Dendritic cell treated with granulocyte-macrophage colony-stimulating factor and Interleukin-4, amounts not matched to agents 40 ng/mL and 50 ng/mL, for 4 days (primary cell): ENCODE measurements around the gene TCF23.
"Not testable (repeated sequence)": the region's sequence is repeated elsewhere in the genome, so short reads cannot be mapped to it uniquely, and the experiment has no call there.

ENCODE experiments used
- H3K27ac Mint-ChIP-seq: one replicate; pipeline ENCODE4 v1.8.0; 2022; ENCODE audit warnings: mild to moderate bottlenecking, mixed read lengths
- H3K27me3 Mint-ChIP-seq: one replicate; pipeline ENCODE4 v1.8.0; 2022; ENCODE audit warnings: mild to moderate bottlenecking, mixed read lengths
- H3K36me3 Mint-ChIP-seq: one replicate; pipeline ENCODE4 v1.8.0; 2022; ENCODE audit warnings: low read depth, mixed read lengths
- H3K4me1 Mint-ChIP-seq: one replicate; pipeline ENCODE4 v1.8.0; 2022; ENCODE audit warnings: low read depth, mixed read lengths
- H3K4me3 Mint-ChIP-seq: one replicate; pipeline ENCODE4 v1.8.0; 2022; ENCODE audit warnings: mild to moderate bottlenecking, moderate library complexity, mixed read lengths
- H3K9me3 Mint-ChIP-seq: one replicate; pipeline ENCODE4 v1.8.0; 2022; ENCODE audit warnings: mixed read lengths
- intact Hi-C: fragments of 100-400 bp; cut with micrococcal nuclease; formaldehyde crosslinking; loops from one replicate; pipeline ENCODE4 v1.15.0; 2022

The TCF23 gene

DNA sequence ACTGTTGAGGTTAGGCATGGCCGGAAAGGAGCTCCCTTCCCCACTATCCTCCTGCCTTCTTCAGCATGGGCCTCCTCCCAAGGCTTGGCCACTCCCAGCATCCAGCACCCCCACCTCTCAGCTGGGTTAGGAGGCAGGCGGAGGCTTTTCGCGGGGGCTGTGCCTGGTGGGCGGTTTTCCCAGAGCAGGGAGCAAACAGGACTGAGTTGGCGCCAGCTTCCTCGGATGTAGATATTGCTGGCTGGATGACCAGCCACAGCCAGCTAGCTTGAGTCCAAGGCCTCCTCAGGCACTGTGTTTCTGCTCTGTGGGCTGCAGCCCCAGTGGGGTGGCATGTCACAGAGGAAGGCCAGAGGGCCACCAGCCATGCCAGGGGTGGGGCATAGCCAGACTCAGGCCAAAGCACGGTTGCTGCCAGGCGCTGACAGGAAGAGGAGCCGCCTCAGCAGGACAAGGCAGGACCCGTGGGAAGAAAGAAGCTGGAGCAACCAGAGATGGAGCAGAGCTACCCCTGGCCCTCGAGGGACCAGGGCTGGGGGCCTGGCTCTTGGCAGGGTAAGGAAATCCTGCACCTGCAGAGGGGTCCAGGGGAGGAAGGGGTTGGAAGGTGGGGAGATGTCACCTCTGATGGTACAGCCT lies at the start of gene TCF23:
Gene TCF23, plus strand, starts transcription at position 204 of the 639 bp plus-strand sequence. Its CDS starts 130 bp downstream, at position 334.
- Mint-ChIP-seq H3K9me3 (no peaks in the 10 kb centered on the region), H3K36me3 (no peaks in the 10 kb centered on the region), H3K4me3 (no peak within 1 kb of the TSS), H3K4me1 (peaks cover 6% of the 10 kb centered on the region), H3K27ac (no peak within 1 kb of the TSS), H3K27me3 (peaks cover 9% of the 10 kb centered on the region)
- intact Hi-C loops = no loop called here

DNA sequence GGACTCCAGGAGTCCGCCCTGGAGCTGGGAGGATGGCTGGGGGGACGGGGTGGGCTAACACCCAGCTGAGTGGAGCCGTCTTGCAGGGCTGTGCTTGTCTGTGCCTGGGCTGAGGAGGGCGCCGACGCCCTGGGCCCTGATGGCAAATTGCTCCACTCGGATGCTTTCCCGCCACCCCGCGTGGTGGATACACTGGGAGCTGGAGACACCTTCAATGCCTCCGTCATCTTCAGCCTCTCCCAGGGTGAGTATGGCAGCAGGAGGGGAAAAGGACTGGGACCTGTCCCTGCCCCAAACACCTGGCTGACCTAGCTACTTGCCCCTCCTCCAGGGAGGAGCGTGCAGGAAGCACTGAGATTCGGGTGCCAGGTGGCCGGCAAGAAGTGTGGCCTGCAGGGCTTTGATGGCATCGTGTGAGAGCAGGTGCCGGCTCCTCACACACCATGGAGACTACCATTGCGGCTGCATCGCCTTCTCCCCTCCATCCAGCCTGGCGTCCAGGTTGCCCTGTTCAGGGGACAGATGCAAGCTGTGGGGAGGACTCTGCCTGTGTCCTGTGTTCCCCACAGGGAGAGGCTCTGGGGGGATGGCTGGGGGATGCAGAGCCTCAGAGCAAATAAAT lies 49.4 kb upstream of the TCF23 start:
- Mint-ChIP-seq H3K4me1 (peaks cover 23% of the 10 kb centered on the region), H3K27me3 (no peaks in the 10 kb centered on the region), H3K27ac (no peak overlapping the region), H3K4me3 (no peak overlapping the region), H3K9me3 (no peaks in the 10 kb centered on the region), H3K36me3 (no peaks in the 10 kb centered on the region)
- intact Hi-C loops = no loop called here

DNA sequence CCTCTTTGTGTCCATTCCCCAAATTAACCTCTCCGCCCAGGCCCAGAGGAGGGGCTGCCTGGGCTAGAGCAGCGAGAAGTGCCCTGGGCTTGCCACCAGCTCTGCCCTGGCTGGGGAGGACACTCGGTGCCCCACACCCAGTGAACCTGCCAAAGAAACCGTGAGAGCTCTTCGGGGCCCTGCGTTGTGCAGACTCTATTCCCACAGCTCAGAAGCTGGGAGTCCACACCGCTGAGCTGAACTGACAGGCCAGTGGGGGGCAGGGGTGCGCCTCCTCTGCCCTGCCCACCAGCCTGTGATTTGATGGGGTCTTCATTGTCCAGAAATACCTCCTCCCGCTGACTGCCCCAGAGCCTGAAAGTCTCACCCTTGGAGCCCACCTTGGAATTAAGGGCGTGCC lies 48.8 kb upstream of the TCF23 start:
- H3K27ac Mint-ChIP-seq = no peak overlapping the region
- intact Hi-C loops = no loop called here
- no peaks in the 10 kb centered on the region for H3K36me3 Mint-ChIP-seq

DNA sequence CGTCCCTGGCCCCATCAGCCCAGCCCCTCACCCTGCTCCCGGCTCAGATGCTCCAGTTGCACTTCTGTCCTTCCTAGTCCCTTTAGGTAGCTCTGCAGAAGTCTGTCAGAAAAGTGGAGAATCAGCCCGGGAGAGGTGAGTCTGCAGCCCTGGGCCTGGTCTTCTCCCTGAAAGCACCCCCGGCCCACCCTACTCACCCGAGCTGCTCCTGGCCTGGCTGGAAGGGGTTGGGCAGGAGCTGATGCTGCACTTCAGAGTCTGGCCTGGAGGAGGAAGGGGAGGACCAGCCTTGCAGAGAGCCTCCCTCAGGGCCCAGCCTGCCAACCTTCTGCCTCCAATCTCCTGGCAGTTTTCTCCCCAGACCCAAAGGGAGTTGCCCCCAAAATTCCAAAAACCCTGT lies 46.5 kb upstream of the TCF23 start:
- peaks cover 4% of the 10 kb centered on the region for H3K4me1 Mint-ChIP-seq
- H3K27me3 Mint-ChIP-seq = peaks cover 1% of the 10 kb centered on the region
- H3K27ac Mint-ChIP-seq = no peak overlapping the region
- H3K4me3 Mint-ChIP-seq = no peak overlapping the region
- H3K9me3 Mint-ChIP-seq = no peaks in the 10 kb centered on the region
- H3K36me3 Mint-ChIP-seq = no peaks in the 10 kb centered on the region
- intact Hi-C loops = no loop called here

More for the DNA sequence above, 48.8 kb upstream of the TCF23 start:
- Mint-ChIP-seq H3K4me3 (no peak overlapping the region), H3K9me3 (no peaks in the 10 kb centered on the region), H3K27me3 (no peaks in the 10 kb centered on the region), H3K4me1 (peaks cover 23% of the 10 kb centered on the region)

DNA sequence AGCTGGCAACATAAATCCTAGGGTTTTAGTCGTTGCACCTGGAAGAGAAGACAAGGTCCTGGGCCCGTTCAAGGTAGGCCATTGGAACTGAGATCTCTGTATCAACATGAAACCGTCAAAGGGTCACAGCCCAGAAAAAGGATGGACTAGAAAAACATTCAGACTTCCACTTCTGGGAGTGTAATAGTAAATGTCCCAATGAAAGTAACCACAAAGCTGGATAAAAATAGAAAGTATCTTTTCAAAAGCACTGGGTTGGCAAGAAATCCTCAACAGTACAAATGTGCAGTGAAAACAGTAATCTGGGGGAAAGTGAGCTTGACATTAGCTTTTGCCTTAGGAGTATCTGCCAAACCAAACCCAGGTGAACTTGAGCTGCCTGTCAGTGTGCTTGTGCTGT lies 42.8 kb upstream of the TCF23 start:
- H3K36me3 Mint-ChIP-seq = no peaks in the 10 kb centered on the region
- intact Hi-C loops = no loop called here
- no peaks in the 10 kb centered on the region for H3K9me3 Mint-ChIP-seq

DNA sequence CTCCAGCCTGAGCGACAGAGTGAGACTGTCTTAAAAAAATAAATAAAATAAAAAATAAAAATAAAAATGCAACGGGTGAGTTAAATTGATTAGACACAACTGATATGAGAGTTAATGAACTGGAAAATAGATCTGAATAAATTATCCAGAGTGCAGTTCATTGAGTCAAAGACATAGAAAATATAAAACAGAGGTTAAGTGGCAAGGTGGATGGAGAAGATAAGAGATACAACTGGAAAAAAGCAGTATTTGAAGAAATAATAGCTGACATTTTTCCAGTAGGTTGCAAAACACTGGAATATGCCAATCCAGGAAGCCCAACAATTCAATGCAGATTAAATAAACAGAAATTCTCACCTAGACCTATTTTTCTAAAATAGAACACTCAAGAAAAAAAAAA lies 40.6 kb upstream of the TCF23 start:
- Mint-ChIP-seq H3K9me3 (no peaks in the 10 kb centered on the region), H3K27me3 (peaks cover 1% of the 10 kb centered on the region), H3K4me1 (no peaks in the 10 kb centered on the region), H3K36me3 (no peaks in the 10 kb centered on the region), H3K4me3 (no peak overlapping the region), H3K27ac (no peak overlapping the region)
- intact Hi-C loops = no loop called here

More for the DNA sequence above, 42.8 kb upstream of the TCF23 start:
- H3K27me3 Mint-ChIP-seq = peaks cover 1% of the 10 kb centered on the region
- H3K4me1 Mint-ChIP-seq = no peaks in the 10 kb centered on the region
- no peak overlapping the region for H3K27ac Mint-ChIP-seq
- no peak overlapping the region for H3K4me3 Mint-ChIP-seq

DNA sequence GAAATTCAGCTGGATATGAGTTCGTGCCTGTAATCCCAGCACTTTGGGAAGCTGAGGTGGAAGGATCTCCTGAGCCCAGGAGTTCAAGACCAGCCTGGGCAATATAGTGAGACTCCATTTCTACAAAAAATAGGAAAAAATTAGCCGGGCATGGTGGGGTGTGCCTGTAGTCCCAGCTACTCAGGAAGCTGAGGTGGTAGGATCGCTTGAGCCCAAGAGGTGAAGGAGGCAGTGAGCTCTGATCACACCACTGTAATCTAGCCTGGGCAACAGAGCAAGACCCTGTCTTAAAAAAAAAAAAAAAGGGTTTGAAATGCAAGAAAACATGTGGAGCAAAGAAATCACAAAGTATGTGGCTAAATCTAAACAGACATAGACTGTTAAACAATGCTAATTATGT lies 39.7 kb upstream of the TCF23 start:
- intact Hi-C loops = no loop called here
- Mint-ChIP-seq H3K27ac (no peak overlapping the region), H3K4me1 (no peaks in the 10 kb centered on the region), H3K27me3 (peaks cover 1% of the 10 kb centered on the region), H3K9me3 (no peaks in the 10 kb centered on the region), H3K36me3 (no peaks in the 10 kb centered on the region), H3K4me3 (no peak overlapping the region)

DNA sequence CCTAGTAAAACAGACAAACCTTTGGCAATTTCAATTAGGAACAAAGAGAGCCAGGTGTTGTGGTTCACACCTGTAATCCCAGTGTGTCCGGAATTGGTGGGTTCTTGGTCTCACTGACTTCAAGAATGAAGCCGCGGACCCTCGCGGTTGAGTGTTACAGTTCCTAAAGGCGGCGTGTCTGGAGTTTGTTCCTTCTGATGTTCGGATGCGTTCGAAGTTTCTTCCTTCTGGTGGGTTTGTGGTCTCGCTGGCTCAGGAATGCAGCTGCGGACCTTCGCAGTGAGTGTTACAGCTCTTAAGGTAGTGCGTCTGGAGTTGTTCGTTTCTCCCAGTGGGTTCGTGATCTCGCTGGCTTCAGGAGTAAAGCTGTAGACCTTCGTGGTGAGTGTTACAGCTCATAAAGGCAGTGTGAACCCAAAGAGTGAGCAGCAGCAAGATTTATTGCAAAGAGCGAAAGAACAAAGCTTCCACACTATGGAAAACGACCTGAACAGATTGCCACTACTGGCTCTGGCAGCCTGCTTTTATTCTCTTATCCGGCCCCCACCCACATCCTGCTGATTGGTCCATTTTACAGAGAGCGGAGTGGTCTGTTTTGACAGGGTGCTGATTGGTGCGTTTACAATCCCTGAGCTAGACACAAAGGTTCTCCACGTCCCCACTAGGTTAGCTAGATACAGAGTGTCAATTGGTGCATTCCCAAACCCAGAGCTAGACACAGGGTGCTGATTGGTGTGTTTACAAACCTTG lies 38.0 kb upstream of the TCF23 start:
- H3K36me3 Mint-ChIP-seq, H3K27me3 Mint-ChIP-seq, H3K4me3 Mint-ChIP-seq, H3K4me1 Mint-ChIP-seq, H3K9me3 Mint-ChIP-seq, H3K27ac Mint-ChIP-seq, intact Hi-C loops: not testable (repeated sequence)

DNA sequence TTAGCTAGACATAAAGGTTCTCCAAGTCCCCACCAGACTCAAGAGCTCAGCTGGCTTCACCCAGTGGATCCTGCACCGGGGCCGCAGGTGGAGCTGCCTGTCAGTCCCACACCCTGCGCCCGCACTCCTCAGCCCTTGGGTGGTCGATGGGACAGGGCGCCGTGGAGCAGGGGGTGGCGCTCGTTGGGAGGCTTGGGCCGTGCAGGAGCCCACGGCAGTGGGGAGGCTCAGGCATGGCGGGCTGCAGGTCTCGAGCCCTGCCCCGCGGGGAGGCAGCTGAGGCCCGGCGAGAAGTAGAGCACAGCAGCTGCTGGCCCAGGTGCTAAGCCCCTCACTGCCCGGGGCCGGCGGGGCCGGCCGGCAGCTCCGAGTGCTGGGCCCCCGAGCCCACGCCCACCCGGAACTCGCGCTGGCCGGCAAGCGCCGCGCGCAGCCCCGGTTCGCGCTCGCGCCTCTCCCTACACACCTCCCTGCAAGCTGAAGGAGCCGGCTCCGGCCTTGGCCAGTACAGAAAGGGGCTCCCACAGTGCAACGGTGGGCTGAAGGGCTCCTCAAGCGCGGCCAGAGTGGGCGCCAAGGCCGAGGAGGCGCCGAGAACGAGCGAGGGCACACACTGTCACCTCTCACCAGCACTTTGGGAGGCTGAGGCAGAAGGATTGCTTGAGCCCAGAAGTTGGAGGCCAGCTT lies 37.3 kb upstream of the TCF23 start:
- not testable (repeated sequence) for H3K27me3 Mint-ChIP-seq, H3K4me1 Mint-ChIP-seq, H3K27ac Mint-ChIP-seq, H3K4me3 Mint-ChIP-seq, H3K36me3 Mint-ChIP-seq, H3K9me3 Mint-ChIP-seq
- intact Hi-C loops = loop anchor here (2.0 kb wide), 1 partner anchor 75 kb away; no protein-coding TSS in a partner anchor

DNA sequence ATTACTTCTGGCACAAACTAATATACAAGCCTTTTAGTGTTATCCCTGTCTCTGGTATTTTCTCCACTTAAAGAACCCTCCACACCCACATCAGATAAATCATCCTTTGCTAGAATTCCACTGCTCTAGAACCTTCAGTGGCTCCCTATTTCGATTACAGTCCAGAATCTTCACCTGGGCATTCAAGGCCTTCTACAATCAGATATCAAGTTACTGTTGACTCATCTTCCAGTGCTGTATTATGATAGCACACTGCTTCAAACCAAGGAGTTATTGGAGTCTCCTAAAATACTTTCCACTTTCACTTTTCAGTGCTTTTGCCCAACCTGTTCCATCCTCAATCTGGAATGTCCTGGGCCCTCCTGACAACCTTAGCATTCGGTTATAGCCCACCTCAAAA lies 33.3 kb upstream of the TCF23 start:
- intact Hi-C loops = no loop called here
- Mint-ChIP-seq H3K4me3 (no peak overlapping the region), H3K27me3 (peaks cover 30% of the 10 kb centered on the region), H3K36me3 (no peaks in the 10 kb centered on the region), H3K4me1 (peaks cover 15% of the 10 kb centered on the region), H3K9me3 (no peaks in the 10 kb centered on the region), H3K27ac (no peak overlapping the region)

DNA sequence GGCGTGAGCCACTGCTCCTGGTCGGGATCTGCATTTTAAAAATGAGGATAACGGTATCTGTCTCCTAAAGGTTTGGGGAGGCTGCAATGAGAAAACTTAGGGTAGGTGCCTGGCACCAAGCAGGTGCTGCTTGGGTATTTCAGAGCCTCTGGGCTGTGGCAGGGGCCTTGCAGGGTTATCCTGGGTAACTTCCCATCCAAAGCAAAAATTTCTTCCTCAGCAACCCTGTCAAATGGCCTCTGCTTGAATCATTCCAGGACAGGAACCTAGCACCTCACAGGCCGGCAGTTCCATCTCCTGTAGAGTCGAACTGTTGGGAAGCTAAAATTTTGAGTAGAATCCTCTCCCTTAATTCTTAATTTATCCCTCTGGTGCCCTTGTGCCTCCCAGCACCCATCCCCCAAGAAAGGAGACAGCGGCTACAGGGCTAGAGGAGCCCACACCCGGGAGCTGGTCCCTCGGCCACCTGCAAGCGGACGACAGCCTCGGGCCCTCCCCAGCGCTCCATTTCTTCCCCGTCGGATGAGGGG lies 30.7 kb upstream of the TCF23 start:
- peaks cover 33% of the 10 kb centered on the region for H3K27me3 Mint-ChIP-seq

DNA sequence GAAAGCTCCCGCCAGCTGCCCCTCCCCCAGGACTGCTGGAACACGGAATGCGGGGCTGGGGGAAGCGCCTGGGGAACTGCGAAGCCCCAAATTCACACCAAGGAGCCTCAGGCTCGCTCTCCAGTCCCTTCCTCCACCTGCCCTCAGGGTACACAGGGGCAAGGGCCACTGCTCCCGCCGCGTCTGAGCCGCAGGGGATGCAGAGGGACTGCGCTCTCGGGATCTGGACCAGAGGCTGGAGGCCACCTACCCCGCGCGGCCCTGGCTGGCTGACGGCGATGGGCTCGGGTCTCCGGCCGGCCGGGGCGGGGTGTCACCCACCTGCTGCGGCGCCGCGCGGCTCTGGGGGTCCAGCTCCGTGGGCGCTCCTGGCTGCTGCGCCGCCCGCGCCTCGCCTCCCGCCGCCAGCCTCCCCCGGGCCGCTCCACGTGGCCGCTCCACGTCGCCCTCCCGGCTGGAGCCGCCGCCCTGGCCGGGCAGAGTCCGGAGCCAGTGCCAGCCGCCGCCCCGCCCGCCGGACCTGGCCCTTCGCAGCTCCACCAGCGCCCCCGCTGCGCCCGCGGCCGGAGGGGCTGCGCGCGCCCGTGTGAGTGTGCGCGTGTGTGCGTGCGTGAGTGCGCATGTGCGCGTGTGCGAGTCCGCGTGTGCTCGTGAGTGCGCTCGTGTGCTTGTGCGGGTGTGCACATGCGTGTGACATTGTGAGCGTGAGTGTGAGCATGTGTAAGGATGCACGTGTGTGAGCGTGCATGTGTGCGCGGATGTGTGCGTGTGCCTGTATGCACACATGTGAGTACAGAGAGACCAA lies 30.1 kb upstream of the TCF23 start, which contains the start of gene CGREF1:
Gene CGREF1, minus strand, starts transcription at position 604 of the 805 bp plus-strand sequence. CDS start 14,762 bp downstream, outside the sequence.
- Mint-ChIP-seq H3K4me3 (peak within 1 kb of the TSS; percentile 60), H3K36me3 (no peaks in the 10 kb centered on the region), H3K9me3 (no peaks in the 10 kb centered on the region), H3K27ac (no peak within 1 kb of the TSS), H3K27me3 (peaks cover 33% of the 10 kb centered on the region), H3K4me1 (peaks cover 36% of the 10 kb centered on the region)
- intact Hi-C loops = no loop called here

More for the DNA sequence above, 30.7 kb upstream of the TCF23 start:
- H3K4me3 Mint-ChIP-seq = no peak overlapping the region
- H3K36me3 Mint-ChIP-seq = no peaks in the 10 kb centered on the region
- no peaks in the 10 kb centered on the region for H3K9me3 Mint-ChIP-seq
- intact Hi-C loops = no loop called here
- H3K4me1 Mint-ChIP-seq = peaks cover 32% of the 10 kb centered on the region
- no peak overlapping the region for H3K27ac Mint-ChIP-seq

DNA sequence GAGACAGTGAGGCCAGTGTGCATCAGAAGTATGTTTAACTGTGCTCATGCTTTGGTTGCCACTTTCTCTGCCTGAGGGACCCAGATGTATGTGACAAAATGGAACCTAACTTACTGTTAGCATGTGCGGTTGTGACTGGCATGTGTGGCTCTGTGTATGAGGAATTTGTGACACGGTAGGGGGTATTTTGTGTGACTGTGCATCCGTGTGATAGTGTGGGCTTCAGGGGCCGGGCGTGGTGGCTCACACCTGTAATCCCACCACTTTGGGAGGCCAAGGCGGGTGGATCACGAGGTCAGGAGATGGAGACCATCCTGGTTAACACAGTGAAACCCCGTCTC lies 29.5 kb upstream of the TCF23 start:
- Mint-ChIP-seq H3K27me3 (peaks cover 33% of the 10 kb centered on the region), H3K4me1 (peaks cover 36% of the 10 kb centered on the region)
- H3K36me3 Mint-ChIP-seq, H3K27ac Mint-ChIP-seq, H3K4me3 Mint-ChIP-seq, H3K9me3 Mint-ChIP-seq, intact Hi-C loops: not testable (repeated sequence)
